ENCODE measurements around the gene BEGAIN.

GRCh38 chr14:100605706-100606686 lies 18.8 kb upstream of the BEGAIN start:
- no peak for TF ChIP-seq POLR2AphosphoS5 (IDR thresholded peaks at IDR 0.05)
- no peak for TF ChIP-seq CTCF (IDR thresholded peaks at IDR 0.05)

Measured in breast epithelium (tissue), 3 donors.